NCI-H69 (cell line): Measurements from ENCODE around the gene MED27.
A peak's percentile ranks its signal among the peaks of the same experiment; 100 is the strongest.
"Not testable (repeated sequence)": the region's sequence is repeated elsewhere in the genome, so short reads cannot be mapped to it uniquely, and the experiment has no call there.

ENCODE experiments used
- DNase-seq: peaks from one replicate; lab custom pipeline; 2025; lab: John Stamatoyannopoulos, UW

Gene MED27

GRCh38 chr9:132077881-132078698, 1.6 kb downstream of the MED27 start:
- peak; percentile 98 for DNase-seq

- DNase-seq = peak; percentile 36
Observed at GRCh38 chr9:132075853-132076252, 3.8 kb downstream of the MED27 start.

- no peak for DNase-seq
Observed at GRCh38 chr9:132074736-132075135, 4.9 kb downstream of the MED27 start.

DNA sequence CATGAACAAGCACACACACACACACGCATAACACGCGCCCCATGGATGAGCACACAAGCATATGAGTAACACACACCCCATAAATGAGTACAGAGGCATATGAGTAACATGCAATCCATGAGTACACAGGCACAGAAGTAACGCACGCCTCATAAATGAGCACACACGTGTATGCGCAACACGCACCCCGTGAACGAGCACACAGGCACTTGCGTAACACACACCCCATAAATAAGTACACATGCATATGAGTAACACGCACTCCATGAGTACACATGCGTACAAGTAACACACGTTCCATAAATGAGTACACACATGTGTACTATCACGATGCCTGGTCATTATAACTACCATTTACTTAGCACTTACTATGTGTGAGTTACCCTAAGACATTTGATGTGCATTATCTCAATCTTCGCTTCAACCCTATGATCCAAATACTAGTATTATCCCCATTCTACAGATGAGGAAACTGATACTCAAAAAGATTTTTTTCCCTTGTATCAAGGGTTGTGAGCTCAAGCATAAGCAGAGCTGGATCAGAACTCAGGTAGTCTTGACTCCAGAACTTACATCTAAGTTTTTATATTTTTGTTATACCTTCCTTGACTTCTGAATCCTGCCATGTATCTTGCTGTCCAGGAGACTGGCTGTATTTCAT, 7.7 kb downstream of the MED27 start:
- DNase-seq = no peak

DNA sequence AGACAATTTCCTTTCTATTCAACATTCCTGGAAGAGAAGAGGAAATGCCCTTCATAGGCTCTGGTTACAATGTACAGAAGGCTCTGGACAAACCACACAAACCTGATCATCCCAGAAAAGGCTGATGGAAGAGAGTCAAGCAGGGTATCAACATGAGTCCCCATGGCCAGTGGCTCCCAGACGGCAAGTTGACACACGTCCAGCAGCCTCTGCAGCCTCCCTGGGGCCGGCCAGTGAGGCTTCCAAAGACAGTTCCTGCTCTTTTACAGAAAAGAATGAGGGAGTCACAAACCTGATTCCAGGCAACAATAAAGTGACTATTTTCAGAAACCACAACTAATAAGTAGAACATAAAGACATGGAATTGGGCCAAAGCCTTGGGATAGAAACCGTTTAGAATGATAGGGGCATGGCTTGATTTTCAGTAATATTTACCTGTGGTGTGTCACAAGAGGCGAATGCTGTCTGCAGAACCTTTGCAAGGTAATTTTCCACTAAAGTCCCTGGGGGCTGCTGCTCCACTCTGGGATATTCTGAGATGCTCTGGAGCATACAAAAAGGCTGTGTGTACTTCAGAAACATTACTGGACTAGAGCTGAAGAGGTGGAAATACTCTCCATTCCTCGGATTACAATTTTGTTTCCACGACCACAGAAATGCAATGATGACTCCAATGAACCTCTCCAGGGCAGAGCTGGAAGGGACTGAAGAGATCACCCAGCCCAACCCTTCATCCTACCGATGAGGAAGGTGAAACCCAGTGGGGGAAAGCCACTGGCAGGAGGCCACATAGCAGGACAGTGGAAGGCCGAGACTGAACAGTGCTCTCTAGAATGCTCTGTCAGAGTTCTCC, 10.4 kb downstream of the MED27 start:
- peak; percentile 45 for DNase-seq

GRCh38 chr9:132068605-132069004, 11.1 kb downstream of the MED27 start:
- DNase-seq = no peak

DNA sequence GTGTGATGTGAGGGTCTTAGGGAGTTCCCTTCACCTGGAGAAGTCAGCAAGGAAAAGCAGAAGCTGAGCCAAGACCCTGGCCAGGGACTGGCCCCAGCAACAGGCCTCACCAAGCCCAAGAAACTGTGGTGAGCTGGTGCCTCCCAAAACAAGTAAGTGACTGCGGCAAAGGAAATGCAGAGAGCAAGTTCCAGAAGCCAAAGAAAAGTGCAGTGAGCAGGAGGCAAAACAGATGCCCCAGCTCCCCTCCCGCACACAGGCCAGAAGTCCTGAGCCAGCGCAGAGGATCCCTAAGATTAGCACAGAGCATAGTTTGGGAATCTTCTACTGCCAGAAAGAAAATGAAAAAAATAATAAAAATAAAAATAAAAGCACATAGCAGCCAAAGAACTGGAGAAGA, 13.2 kb downstream of the MED27 start:
- no peak for DNase-seq

- DNase-seq = no peak
Observed at GRCh38 chr9:132066057-132066456, 13.6 kb downstream of the MED27 start.

- no peak for DNase-seq
Observed at GRCh38 chr9:132063281-132063680, 16.4 kb downstream of the MED27 start.

- no peak for DNase-seq
Observed at GRCh38 chr9:132062806-132063205, 16.9 kb downstream of the MED27 start.

DNA sequence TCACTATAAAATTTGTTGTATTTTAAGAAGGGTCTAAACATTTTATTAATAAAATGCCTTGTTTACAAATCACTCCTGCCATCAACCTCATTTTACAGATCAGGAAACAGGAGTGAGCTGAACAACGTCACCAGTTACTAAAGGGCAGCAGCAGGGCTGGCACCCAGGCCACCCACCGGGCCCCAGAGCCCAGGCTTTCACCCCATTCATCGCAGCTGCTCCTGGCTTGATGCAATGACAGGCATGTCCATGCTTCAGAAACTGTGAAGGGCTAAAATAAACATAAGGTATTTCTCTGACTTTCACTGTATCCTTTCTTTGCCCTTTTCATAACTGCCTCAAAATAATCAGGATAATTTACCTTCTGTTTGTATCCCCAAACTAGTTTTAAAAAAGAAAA, 18.1 kb downstream of the MED27 start:
- DNase-seq = peak; percentile 68

GRCh38 chr9:132059361-132059760, 20.3 kb downstream of the MED27 start:
- peak; percentile 71 for DNase-seq

GRCh38 chr9:132058226-132058625, 21.4 kb downstream of the MED27 start:
- DNase-seq = not testable (repeated sequence)

DNA sequence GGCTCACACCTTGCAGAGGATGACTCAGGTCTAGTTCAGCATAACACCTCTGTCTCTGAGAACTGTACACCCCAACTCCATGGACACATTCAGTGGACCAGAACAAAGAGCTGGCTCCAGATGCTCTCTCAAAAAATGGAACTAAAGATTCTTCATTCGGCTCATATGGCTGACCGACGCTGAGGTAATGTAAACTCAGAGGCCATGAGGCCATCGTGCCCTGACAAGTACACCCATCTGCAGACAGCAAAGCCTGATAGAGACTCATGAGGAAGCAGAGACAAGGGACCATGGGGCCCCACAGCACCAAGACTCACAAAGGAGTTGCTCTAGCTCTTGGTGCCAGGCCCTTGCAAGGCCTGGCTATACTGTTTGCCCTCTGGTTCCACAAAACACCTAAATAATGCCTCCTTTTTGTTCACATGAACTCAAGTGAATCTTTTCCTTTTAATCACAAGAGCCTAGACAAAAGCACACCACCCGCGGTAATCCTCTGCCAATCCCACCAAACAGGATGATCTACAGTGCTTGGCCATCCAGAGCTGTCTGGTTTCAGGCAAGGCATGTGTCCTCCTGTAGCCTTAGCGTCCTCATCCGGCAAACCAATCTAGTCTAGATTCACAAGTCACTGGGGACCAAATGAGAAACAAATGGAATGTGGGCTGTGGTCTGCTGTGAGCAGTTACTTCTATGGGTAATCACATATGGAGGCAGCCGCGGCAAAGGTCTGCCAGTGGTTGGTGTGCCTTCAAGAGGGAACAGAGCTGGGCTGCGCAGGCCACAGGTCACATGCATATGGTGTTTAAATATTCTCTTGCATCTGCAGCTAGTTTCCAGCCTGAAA, 22.7 kb downstream of the MED27 start:
- peak; percentile 83 for DNase-seq

DNA sequence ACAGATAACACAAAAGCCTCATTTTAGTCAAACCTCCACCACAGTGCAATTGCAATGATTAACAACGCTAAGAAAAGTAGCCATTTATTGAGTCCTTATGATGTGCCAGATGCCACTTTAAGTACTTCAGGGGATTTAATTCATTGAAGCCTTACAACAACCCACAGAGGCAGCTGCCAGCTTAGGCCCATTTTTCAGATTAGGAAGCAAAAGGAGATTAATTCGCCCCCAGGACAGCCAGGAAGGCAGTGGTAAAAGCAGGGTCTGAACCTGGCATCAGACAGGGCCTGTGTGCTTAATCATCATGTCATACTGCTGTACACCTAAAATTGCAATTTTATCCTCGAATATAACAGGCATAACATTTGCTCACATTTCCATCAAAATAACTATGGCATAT, 23.9 kb downstream of the MED27 start:
- peak; percentile 67 for DNase-seq

GRCh38 chr9:132054024-132054423, 25.6 kb downstream of the MED27 start:
- DNase-seq = peak; percentile 87

- no peak for DNase-seq
Observed at GRCh38 chr9:132049900-132050299, 29.8 kb downstream of the MED27 start.

GRCh38 chr9:132049323-132049882, 30.3 kb downstream of the MED27 start:
- no peak for DNase-seq

- DNase-seq = no peak
Observed at GRCh38 chr9:132048201-132048600, 31.5 kb downstream of the MED27 start.

- DNase-seq = peak; percentile 39
Observed at GRCh38 chr9:132046456-132046855, 33.2 kb downstream of the MED27 start.

GRCh38 chr9:132044176-132044875, 35.3 kb downstream of the MED27 start:
- DNase-seq = no peak
